Tibial artery (tissue), 4 donors: ENCODE data around the gene BANF1.
A peak's percentile ranks its signal among the peaks of the same experiment; 100 is the strongest.

Experiments used
- DNase-seq, 2 donors: peaks; one replicate each; pipeline ENCODE4 v3.0.0-alpha.2; 2019
- H3K27ac ChIP-seq, 2 donors: fragments of 200-600 bp; sonication (generic) in 1 of 2; 1 replicate in 1 of 2; 2 replicates in 1 of 2; pipeline ENCODE4 v1.5.1; 2018 to 2019; ENCODE audit warnings: mild to moderate bottlenecking in 1 of 2
- H3K27me3 ChIP-seq, 2 donors: fragments of 200-600 bp; sonication (generic) in 1 of 2; one replicate each; pipeline versions ENCODE4 v1.5.1 to v1.6.0; 2016 to 2019
- H3K36me3 ChIP-seq, 3 donors: fragments of 200-600 bp; sonication (generic) in 2 of 3; one replicate each; pipeline ENCODE4 v1.5.1; 2016 to 2019; ENCODE audit warnings: mild to moderate bottlenecking in 2 of 3
- H3K4me1 ChIP-seq, 4 donors: fragments of 200-600 bp; sonication (generic) in 2 of 4; 1 replicate in 3 of 4; 2 replicates in 1 of 4; pipeline ENCODE4 v1.5.1; 2016 to 2019
- H3K4me3 ChIP-seq, 2 donors: fragments of 200-600 bp; sonication (generic) in 1 of 2; 1 replicate in 1 of 2; 2 replicates in 1 of 2; pipeline ENCODE4 v1.5.1; 2018 to 2019; ENCODE audit warnings: mild to moderate bottlenecking in 2 of 2
- H3K9me3 ChIP-seq, 3 donors: fragments of 200-600 bp; sonication (generic) in 1 of 3; one replicate each; pipeline ENCODE4 v1.5.1; 2016 to 2019
- CTCF ChIP-seq, 2 experiments: fragments of 200-600 bp in 1 of 2; fragments of 450-650 bp in 1 of 2; IDR thresholded peaks; one replicate each; pipeline ENCODE4 v1.5.1; 2017 to 2019; ENCODE audit warnings: antibody characterized with exemption in 2 of 2, mild to moderate bottlenecking in 1 of 2, moderate library complexity in 1 of 2
- intact Hi-C: fragments of 100-400 bp; cut with DNase I; formaldehyde crosslinking; loops from one replicate; pipeline ENCODE4 v1.15.0; 2023; ENCODE audit warnings: low total_unique reads

Gene BANF1

GRCh38 chr11:66039765-66040164, 37.5 kb downstream of the BANF1 start:
- no peak overlapping the region for H3K27ac ChIP-seq
- DNase-seq: no peak
- H3K27me3 ChIP-seq: no peaks in the 10 kb centered on the region
- H3K36me3 ChIP-seq: no peaks in the 10 kb centered on the region
- no peak for TF ChIP-seq CTCF (IDR thresholded peaks at IDR 0.05)
- peaks cover 0 to under 1% (median 0%) of the 10 kb centered on the region in 4 donors for H3K4me1 ChIP-seq
- H3K9me3 ChIP-seq: no peaks in the 10 kb centered on the region
- intact Hi-C loops: no loop called here
- no peak overlapping the region for H3K4me3 ChIP-seq

- Histone ChIP-seq H3K4me1 (peaks cover 0 to 9% (median 6%) of the 10 kb centered on the region in 4 donors), H3K27me3 (no peaks in the 10 kb centered on the region), H3K36me3 (no peaks in the 10 kb centered on the region), H3K9me3 (no peaks in the 10 kb centered on the region), H3K27ac (no peak overlapping the region), H3K4me3 (no peak overlapping the region)
- intact Hi-C loops: no loop called here
- no peak for TF ChIP-seq CTCF (IDR thresholded peaks at IDR 0.05)
- DNase-seq: no peak
These were observed 40.1 kb downstream of the BANF1 start for GRCh38 chr11:66042227-66042995.

- Histone ChIP-seq H3K27ac (no peak overlapping the region), H3K9me3 (no peaks in the 10 kb centered on the region), H3K4me3 (no peak overlapping the region), H3K4me1 (peaks cover 0 to 13% (median 11%) of the 10 kb centered on the region in 4 donors), H3K36me3 (no peaks in the 10 kb centered on the region), H3K27me3 (no peaks in the 10 kb centered on the region)
- no peak for TF ChIP-seq CTCF (IDR thresholded peaks at IDR 0.05)
- no peak for DNase-seq
- intact Hi-C loops: no loop called here
These were observed 40.9 kb downstream of the BANF1 start for GRCh38 chr11:66042996-66043906.

- no peaks in the 10 kb centered on the region for H3K36me3 ChIP-seq
- peaks cover 0 to 11% of the 10 kb centered on the region in 2 donors for H3K27me3 ChIP-seq
- no peaks in the 10 kb centered on the region for H3K9me3 ChIP-seq
- intact Hi-C loops: no loop called here
- H3K4me1 ChIP-seq: peaks cover 0 to 26% (median 19%) of the 10 kb centered on the region in 4 donors
- H3K4me3 ChIP-seq: no peak overlapping the region
- H3K27ac ChIP-seq: no peak overlapping the region
- no peak for TF ChIP-seq CTCF (IDR thresholded peaks at IDR 0.05)
- DNase-seq: no peak
These were observed 42.5 kb downstream of the BANF1 start for GRCh38 chr11:66044757-66045156.

- Histone ChIP-seq H3K9me3 (no peaks in the 10 kb centered on the region), H3K27me3 (peaks cover 0 to 11% of the 10 kb centered on the region in 2 donors), H3K4me3 (no peak overlapping the region), H3K4me1 (peaks cover 0 to 26% (median 19%) of the 10 kb centered on the region in 4 donors), H3K36me3 (no peaks in the 10 kb centered on the region), H3K27ac (no peak overlapping the region)
- peak; percentile 54 to 78 for DNase-seq
- peak; percentile 78 to 87 for TF ChIP-seq CTCF (IDR thresholded peaks at IDR 0.05)
- intact Hi-C loops: no loop called here
These were observed 42.9 kb downstream of the BANF1 start for GRCh38 chr11:66045177-66045639.
